Activated CD4-positive, alpha-beta T cell treated with anti-CD3 and anti-CD28 coated beads, Interleukin-2, amount 10 ng/mL, durations not matched to agents 24 days and 14 days (primary cell): ENCODE data around the gene NRXN2. TPM values are rescaled to one million over a fixed set of nuclear protein-coding genes. Genes with fewer than 3 reads are reported as not detected.

Experiments
- DNase-seq: peaks from one replicate; pipeline ENCODE4 v3.0.0; 2022
- H3K27ac Mint-ChIP-seq: one replicate; pipeline ENCODE4 v1.8.0; 2022; ENCODE audit warnings: mild to moderate bottlenecking, mixed read lengths
- H3K27me3 Mint-ChIP-seq: one replicate; pipeline ENCODE4 v1.8.0; 2022; ENCODE audit warnings: mixed read lengths
- H3K36me3 Mint-ChIP-seq: one replicate; pipeline ENCODE4 v1.8.0; 2022; ENCODE audit warnings: low read depth, mild to moderate bottlenecking, mixed read lengths
- H3K4me1 Mint-ChIP-seq: one replicate; pipeline ENCODE4 v1.8.0; 2021; ENCODE audit warnings: mixed read lengths
- H3K4me3 Mint-ChIP-seq: one replicate; pipeline ENCODE4 v1.8.0; 2022; ENCODE audit warnings: mild to moderate bottlenecking, moderate library complexity, mixed read lengths
- H3K9me3 Mint-ChIP-seq: one replicate; pipeline ENCODE4 v1.8.0; 2021; ENCODE audit warnings: mixed read lengths
- intact Hi-C: fragments of 100-400 bp; cut with micrococcal nuclease; formaldehyde crosslinking; loops from one replicate; pipeline ENCODE4 v1.15.1; 2023
- total RNA-seq: library from RNA; stranded (reverse); gene quantifications from 2 replicates; pipeline ENCODE4 v1.2.3, GENCODE V29; 2022

Gene NRXN2
- total RNA-seq, 1 donor from 2014 or later, result 0.61 TPM

DNA sequence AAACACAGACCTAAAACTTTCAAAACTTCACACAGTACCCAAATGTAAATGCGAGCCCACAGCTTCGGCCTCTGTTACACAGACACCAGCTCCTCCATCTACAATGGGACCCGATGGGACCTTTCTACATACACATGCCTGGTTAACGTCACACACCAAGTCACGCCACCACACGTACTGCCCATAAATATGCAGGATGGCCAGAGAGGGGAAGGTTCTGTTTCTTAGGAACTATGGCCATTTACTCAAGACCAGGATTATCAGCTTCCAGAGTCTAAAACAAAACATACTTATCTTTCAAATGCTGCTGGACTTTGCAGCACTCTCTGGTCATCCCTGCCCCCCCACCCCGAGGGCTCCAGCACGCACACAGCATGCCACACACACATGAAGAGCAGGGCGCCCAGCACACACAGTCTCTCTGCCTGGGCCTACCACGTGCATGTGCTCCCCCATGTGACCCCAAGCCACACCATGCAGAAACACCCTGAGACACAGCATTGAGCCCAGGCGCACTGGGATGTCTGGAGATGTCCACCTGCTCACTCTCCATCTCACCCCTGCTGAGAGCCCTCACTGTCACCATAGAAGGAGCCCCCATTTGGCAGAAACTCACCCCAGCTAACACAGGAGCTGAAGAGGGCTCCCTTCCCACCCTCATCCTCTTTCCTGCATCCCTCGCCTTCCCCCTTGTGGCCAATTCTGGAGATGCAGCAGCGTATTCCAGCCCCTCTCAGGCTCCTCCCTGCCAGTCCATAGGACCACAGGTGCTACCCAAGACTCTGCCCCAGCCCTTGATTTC, 70.2 kb downstream of the NRXN2 start:
- Mint-ChIP-seq H3K27ac (no peak overlapping the region), H3K4me1 (peaks cover 9% of the 10 kb centered on the region), H3K4me3 (no peak overlapping the region), H3K27me3 (peaks cover 3% of the 10 kb centered on the region), H3K36me3 (no peaks in the 10 kb centered on the region), H3K9me3 (no peaks in the 10 kb centered on the region)
- DNase-seq, result peak; percentile 93
- intact Hi-C loops, result loop anchor here (1.0 to 2.0 kb wide), 2 partner anchors 99 to 204 kb away; no protein-coding TSS in a partner anchor

DNA sequence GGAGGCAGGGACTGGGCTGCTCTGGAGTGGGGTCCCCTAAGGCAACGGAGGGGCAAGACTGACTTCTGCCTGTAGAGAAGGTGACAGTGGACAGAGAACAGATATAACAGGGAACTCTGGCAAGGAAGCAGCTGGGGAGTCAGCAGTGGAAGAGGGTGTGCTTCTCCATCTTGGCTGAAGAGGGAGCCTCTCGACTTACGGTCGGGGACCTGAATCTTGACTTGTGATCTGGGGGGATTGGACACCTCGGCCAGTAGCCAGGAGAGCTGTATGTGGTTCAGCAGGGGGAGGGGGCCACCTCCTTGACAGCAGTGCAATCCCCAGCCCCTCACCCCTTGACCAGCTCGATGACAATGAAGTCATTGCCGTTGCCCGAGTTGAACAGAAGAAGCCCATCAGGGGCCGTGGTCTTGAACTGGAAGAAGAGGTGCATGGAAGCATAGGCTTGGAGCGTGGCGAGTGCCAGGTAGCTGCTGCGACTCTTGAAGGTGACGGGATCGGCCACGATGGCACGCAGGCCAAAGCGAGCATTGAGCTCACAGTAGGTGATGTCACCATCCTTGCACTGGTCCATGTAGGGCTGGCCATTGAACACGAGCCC, 72.0 kb downstream of the NRXN2 start:
- Mint-ChIP-seq H3K27me3 (peaks cover 12% of the 10 kb centered on the region), H3K27ac (no peak overlapping the region), H3K4me1 (peaks cover 5% of the 10 kb centered on the region), H3K9me3 (no peaks in the 10 kb centered on the region), H3K4me3 (no peak overlapping the region), H3K36me3 (no peaks in the 10 kb centered on the region)
- intact Hi-C loops, result no loop called here
- DNase-seq, result peak; percentile 60

DNA sequence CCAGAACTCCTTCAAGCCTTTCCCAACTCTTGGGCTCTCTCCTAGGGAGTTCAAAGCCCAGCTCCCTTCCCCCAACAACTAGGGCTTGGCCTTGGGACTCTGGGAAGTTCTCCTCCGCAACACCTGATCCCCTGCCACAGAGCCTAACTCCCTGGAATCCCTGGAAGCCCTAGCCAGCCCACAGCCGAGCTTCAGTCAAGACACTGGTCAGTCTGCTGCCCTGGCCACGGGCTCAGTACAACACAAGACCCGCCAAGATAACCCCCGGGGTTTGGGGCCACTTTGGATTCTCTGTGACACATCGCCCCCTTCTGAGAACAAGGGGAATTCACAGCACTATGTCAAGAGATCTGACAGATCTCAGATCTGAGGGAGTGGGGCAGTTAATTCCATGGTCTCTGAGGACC, 73.7 kb downstream of the NRXN2 start:
- Mint-ChIP-seq H3K36me3 (no peaks in the 10 kb centered on the region), H3K4me1 (peaks cover 5% of the 10 kb centered on the region), H3K4me3 (no peak overlapping the region), H3K27ac (no peak overlapping the region), H3K27me3 (peaks cover 29% of the 10 kb centered on the region), H3K9me3 (no peaks in the 10 kb centered on the region)
- intact Hi-C loops, result no loop called here
- peak; percentile 64 for DNase-seq

DNA sequence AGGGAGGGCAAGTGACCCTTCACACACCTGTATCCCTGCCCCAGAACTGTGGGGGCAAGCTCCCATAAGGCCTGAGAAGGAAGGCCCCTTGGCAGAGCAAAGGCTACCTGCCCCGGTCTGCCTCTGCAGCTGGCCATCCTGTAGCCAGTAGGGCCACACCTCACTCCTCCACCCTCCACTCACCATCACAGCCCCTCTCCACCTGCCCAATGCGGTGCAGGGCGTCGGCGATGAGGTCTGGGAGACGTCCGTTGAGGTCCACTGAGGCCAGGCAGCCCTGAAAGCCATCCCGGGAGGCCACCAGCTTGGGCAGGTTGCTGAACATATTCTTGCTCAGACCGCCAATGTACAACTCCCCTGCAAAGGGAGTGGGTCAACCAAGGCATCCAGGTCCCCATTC, 74.4 kb downstream of the NRXN2 start:
- Mint-ChIP-seq H3K4me1 (peaks cover 7% of the 10 kb centered on the region), H3K9me3 (no peaks in the 10 kb centered on the region), H3K27me3 (peaks cover 35% of the 10 kb centered on the region), H3K36me3 (no peaks in the 10 kb centered on the region), H3K4me3 (no peak overlapping the region), H3K27ac (no peak overlapping the region)
- intact Hi-C loops, result no loop called here
- no peak for DNase-seq

DNA sequence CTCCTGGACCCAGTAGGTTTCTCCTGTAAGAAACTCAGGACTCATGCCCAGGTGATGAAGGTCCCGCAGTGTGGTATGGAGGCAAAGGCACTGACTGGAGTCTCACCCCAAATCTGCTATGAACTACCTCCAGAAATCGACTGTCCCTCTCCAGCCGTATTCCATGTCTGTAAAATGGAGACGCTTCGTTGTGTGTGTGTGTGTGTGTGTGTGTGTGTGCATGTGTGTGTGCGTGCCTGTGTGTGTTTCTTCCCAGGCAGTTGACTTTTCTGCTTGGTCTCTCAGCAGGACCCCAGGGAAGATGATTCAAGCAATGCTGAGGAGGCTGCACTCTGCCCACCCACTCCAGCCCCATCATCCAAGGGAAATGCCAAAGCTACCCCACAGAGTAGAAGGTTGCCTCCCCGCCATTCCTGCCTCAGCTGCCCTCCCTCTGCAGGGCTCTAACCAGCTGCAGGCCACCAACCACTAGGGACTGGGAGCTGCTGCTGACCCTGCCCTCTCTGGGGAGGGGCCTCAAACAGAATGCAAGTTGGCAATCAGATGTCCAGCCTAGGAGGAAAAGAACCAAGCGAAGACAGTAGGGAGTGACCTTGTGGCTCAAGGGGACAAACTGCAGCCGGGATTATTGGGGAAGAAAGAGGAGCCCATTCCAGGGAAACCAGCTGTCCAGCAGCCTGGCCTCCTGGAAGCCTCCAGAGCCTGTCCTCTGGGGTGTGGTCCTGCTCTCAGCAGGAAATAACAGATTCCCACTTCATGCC, 75.8 kb downstream of the NRXN2 start:
- Mint-ChIP-seq H3K4me1 (peaks cover 2% of the 10 kb centered on the region), H3K36me3 (no peaks in the 10 kb centered on the region), H3K9me3 (no peaks in the 10 kb centered on the region), H3K27ac (no peak overlapping the region), H3K4me3 (no peak overlapping the region), H3K27me3 (peaks cover 37% of the 10 kb centered on the region)
- intact Hi-C loops, result no loop called here
- no peak for DNase-seq

DNA sequence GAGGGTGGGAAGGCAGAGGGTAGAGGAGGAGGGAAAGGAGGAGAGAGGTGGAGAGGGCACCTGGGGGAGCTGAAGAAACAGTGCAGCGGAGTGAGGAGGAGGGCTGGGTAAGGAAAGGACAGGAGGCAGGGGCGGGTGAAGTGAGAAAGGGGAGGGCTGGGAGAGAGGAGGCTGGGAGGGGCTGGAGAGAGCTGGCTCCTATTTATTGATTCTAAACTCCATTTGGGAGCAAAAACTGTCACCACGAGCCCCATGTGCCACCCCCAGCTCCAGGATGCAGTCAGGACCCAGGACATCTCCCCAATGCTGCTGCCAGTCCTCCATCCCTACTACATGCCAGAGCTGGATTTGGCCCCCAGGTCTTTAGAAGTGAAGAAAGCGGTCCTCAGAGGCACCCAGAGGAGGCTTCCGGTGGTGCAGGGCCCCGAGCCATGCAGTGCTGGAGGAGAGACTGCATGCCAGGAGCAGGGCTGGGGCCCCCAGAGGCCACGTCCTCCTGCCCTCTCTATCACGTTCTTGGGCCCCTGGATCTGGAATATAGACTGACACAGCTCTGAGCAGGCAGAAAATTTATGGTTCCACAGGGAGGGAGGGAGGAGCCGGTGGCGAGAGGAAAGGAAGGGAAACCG, 78.2 kb downstream of the NRXN2 start:
- H3K4me1 Mint-ChIP-seq, result peaks cover 2% of the 10 kb centered on the region
- H3K36me3 Mint-ChIP-seq, result no peaks in the 10 kb centered on the region
- H3K4me3 Mint-ChIP-seq, result no peak overlapping the region
- peaks cover 37% of the 10 kb centered on the region for H3K27me3 Mint-ChIP-seq
- DNase-seq, result no peak
- intact Hi-C loops, result no loop called here
- H3K27ac Mint-ChIP-seq, result no peak overlapping the region
- no peaks in the 10 kb centered on the region for H3K9me3 Mint-ChIP-seq

DNA sequence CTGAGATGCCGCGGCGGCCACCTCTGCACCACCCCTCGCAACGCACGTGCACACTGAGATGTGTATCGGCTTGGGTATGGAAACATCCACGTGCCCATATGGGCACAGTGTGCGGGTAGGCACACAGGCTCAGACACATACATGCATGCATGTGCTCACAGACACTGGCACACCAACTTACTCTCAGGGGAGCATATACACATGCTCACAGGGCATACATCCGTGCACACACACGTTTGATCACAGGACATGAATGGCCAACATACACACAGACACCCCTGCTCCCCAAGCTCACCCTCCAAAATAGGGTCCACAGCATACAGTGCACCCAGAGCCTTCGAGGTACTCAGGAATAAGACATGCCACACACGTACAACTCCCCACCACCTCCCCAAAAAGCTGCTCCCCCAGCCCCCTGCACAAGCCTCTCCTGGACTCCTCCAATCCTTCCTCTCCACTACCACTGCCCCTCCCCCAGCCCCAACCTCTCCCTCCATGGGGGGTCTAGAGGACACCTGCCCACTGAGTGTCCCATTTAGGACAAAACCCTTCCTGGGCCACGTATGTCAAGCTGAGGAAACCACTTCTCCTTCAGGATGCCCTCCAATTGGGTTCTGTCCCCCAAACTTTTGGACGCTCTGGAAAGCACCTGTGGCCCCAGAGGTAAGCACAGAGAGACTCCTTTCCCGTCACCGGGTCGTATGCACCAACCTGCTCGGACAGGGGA, 78.9 kb downstream of the NRXN2 start:
- no peaks in the 10 kb centered on the region for H3K9me3 Mint-ChIP-seq
- H3K4me1 Mint-ChIP-seq, result peaks cover 2% of the 10 kb centered on the region

DNA sequence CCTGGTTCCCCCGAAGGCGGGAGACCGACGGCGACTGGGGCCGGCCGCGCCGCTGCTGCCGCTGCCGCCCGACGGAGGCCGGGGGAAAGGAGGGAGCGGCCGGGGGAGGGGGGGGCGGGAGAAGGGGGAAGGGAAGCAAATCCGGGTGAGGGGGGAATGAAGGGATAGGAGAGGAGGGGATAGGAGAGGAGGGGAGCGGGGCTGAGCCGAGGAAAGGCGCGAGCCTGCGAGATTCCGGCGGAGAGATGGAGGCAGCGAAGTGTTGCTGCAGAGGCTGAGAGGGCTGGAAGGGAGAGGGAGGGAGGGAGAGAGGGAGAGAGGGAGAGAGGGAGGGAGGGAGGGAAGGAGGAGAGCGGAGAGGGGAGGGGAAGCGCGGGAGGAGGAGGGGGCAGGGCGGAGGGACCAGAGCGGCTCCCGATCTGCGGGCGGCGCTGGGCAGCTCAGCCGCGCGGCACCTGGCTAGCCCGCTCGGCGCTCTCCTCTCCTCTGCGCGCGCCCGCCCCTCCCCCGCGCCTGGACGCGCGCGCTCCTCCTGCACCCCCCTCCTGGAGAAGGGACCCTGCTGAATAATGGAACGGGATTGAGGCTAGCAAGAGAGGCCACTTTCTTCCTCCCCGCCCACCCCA, 79.6 kb downstream of the NRXN2 start:
- H3K36me3 Mint-ChIP-seq, result no peaks in the 10 kb centered on the region

More for the DNA sequence above, 78.9 kb downstream of the NRXN2 start:
- DNase-seq, result no peak
- H3K4me3 Mint-ChIP-seq, result no peak overlapping the region
- intact Hi-C loops, result no loop called here
- no peaks in the 10 kb centered on the region for H3K36me3 Mint-ChIP-seq
- H3K27ac Mint-ChIP-seq, result no peak overlapping the region
- peaks cover 34% of the 10 kb centered on the region for H3K27me3 Mint-ChIP-seq

DNA sequence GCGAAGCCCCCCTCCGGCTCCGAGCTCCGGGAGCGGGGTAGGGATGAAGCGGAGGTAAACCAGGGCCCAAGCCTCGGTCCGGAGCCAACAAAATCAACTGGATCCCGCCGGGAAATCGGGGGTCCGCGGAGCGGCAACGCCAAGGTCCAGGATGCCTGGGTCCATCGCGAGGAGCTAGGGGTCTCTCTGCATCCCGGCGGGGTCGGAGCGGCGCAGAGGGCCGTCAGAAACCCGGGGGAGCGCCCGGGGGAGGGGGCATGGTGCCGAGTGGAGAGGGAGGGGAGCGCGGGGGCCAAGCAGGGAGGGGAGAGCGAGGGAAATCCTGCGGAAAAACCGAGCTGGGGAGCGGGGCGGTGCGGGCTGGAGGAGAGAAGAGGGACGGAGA, 80.1 kb downstream of the NRXN2 start:
- no peak for DNase-seq
- Mint-ChIP-seq H3K27me3 (peaks cover 34% of the 10 kb centered on the region), H3K36me3 (no peaks in the 10 kb centered on the region), H3K4me3 (no peak overlapping the region), H3K27ac (no peak overlapping the region), H3K4me1 (peaks cover 2% of the 10 kb centered on the region), H3K9me3 (no peaks in the 10 kb centered on the region)
- intact Hi-C loops, result no loop called here

More for the DNA sequence above, 79.6 kb downstream of the NRXN2 start:
- H3K27ac Mint-ChIP-seq, result no peak overlapping the region
- no peak for DNase-seq
- peaks cover 34% of the 10 kb centered on the region for H3K27me3 Mint-ChIP-seq
- intact Hi-C loops, result no loop called here
- no peaks in the 10 kb centered on the region for H3K9me3 Mint-ChIP-seq
- H3K4me3 Mint-ChIP-seq, result no peak overlapping the region
- H3K4me1 Mint-ChIP-seq, result peaks cover 2% of the 10 kb centered on the region

DNA sequence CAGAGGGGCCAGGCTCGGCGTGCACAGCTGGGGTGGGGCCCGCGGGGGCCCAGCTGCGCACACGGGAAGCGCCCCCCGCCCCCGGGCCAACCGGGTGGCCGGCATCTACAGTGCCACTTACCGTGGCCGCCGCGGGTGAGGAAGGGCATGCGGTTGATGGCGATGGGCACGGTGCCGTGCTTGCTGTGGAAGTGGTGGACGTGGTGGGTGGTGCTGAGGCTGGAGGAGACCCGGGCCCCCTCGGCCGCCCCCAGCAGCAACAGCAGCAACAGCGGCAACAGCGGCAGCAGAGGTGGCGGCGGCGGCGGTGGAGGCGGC, 80.6 kb downstream of the NRXN2 start:
- no peak overlapping the region for H3K27ac Mint-ChIP-seq
- peaks cover 33% of the 10 kb centered on the region for H3K27me3 Mint-ChIP-seq
- no peak for DNase-seq
- intact Hi-C loops, result no loop called here
- H3K4me3 Mint-ChIP-seq, result no peak overlapping the region
- H3K9me3 Mint-ChIP-seq, result no peaks in the 10 kb centered on the region
- no peaks in the 10 kb centered on the region for H3K36me3 Mint-ChIP-seq
- peaks cover 2% of the 10 kb centered on the region for H3K4me1 Mint-ChIP-seq

DNA sequence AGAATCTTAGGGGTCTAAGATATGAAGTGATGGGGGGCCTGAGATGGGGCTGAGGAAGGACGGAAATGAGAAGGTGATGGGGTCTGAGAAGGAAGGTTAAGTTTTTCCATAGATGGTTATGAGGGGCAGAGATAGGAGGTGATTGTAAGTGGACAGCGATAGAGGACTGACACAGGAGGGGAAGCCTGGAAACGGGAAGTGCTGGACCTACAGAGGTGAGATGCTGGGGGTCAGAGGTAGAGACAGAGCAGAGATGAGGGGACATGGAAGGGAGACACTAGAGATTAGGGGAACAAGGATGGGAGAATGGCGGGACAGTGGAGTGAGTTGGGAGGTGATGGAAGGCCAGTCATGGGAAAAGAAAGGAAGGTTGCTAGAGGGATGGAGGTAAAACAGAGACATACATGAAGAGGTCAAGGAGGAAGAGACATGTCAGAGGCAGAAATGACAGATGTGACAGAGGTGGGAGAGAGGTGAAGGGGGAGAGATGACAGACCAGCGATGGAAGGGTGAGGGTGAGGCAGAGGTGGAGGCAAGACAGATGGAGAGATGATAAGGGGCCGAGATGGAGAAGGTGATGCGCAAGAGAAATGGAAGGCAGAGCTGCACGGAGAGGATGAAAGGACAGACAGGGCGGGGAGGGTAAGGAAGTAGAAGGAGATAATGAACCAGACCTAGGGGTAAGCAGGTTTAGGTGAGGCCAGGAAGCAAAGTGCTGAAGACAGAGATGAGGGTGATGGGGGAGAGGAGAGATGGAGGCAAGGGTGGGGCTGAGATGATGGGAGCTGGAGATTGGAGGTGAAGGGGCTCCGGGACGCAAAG, 81.2 kb downstream of the NRXN2 start:
- no peaks in the 10 kb centered on the region for H3K36me3 Mint-ChIP-seq
- no peak overlapping the region for H3K27ac Mint-ChIP-seq
- H3K4me3 Mint-ChIP-seq, result no peak overlapping the region
- DNase-seq, result no peak
- no peaks in the 10 kb centered on the region for H3K9me3 Mint-ChIP-seq
- peaks cover 2% of the 10 kb centered on the region for H3K4me1 Mint-ChIP-seq
- H3K27me3 Mint-ChIP-seq, result peaks cover 31% of the 10 kb centered on the region
- intact Hi-C loops, result no loop called here

DNA sequence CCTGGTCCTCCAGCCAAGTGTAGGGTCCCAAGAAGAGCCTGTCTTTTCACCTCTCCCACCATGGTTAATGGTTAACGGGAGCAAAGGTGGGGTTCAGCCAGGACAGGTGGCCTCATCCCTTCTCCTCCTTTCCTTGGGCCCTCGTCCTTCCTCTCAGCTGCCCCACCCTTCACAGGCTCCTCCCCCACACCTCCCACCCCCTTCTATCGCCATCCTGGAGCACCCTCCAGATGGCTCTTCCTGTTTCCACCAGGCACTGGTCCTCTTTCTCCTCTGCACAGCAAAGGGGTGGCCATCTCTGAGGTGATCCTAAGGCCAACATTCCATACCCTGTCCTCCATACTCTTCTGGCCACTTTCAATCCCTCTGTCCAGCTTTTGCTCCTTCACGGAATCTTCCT, 83.1 kb downstream of the NRXN2 start:
- no peak overlapping the region for H3K27ac Mint-ChIP-seq
- no peaks in the 10 kb centered on the region for H3K36me3 Mint-ChIP-seq
- H3K27me3 Mint-ChIP-seq, result peaks cover 15% of the 10 kb centered on the region
- intact Hi-C loops, result no loop called here
- peaks cover 2% of the 10 kb centered on the region for H3K4me1 Mint-ChIP-seq
- no peak for DNase-seq
- no peaks in the 10 kb centered on the region for H3K9me3 Mint-ChIP-seq
- no peak overlapping the region for H3K4me3 Mint-ChIP-seq
